Activated naive CD4-positive, alpha-beta T cell treated with anti-CD3 and anti-CD28 coated beads, Interleukin-2, amount 50 U/mL, for 72 hours (primary cell): ENCODE data around the gene SPOCK3. TPM values are rescaled to one million over a fixed set of nuclear protein-coding genes. Genes with fewer than 3 reads are reported as not detected.
A peak's percentile ranks its signal among the peaks of the same experiment; 100 is the strongest.
"Not testable (repeated sequence)": the region's sequence is repeated elsewhere in the genome, so short reads cannot be mapped to it uniquely, and the experiment has no call there.

Source experiments
- ATAC-seq, 2 donors: fragments of 150-1000 bp; cut with Tn5 transposase; 2 replicates each; pipeline ENCODE4 v1.10.0; 2021; ENCODE audit warnings: mild to moderate bottlenecking in 2 of 2, moderate library complexity in 2 of 2
- DNase-seq, 2 donors: peaks; one replicate each; pipeline ENCODE4 v3.0.0; 2021 to 2022; ENCODE audit warnings: low spot score in 2 of 2
- H3K27ac Mint-ChIP-seq, 2 donors: one replicate each; pipeline ENCODE4 v1.8.0; 2022; ENCODE audit warnings: mild to moderate bottlenecking in 2 of 2, mixed read lengths in 2 of 2
- H3K36me3 Mint-ChIP-seq, 2 donors: one replicate each; pipeline ENCODE4 v1.8.0; 2022; ENCODE audit warnings: mixed read lengths in 2 of 2
- H3K9me3 Mint-ChIP-seq, 2 donors: one replicate each; pipeline ENCODE4 v1.8.0; 2022; ENCODE audit warnings: mixed read lengths in 2 of 2
- total RNA-seq, 2 donors: library from RNA; stranded (reverse); gene quantifications; one replicate each; pipeline ENCODE4 v1.2.3, GENCODE V29; 2022

The SPOCK3 gene
- total RNA-seq = not detected

DNA sequence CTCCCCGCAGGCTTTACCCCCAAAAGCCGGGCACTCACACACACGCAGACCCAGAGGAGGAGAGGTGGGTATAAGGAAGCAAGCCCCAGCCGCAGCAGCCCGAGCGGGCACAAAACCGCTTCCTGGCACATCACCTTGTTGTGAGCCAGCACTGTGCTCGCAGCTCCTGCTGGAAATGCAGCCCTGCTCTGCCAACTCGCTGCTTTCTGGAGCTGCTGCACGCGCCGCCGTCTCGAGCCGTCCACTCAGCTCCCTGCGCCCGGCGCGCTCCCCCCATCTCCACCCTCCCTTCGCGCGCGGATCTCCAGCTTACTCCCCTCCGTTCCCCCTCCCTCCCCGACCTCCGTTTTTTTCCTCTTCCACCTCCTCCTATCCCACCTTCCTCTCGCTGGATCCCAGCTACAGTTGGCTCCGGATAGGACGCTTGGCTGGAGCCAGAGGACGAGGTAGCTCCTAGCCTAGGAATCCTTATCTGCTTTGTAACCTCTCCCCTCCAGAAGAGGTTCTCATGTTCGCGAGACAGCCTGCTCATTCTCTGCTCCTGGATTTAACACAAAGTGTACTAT lies at the start of gene SPOCK3:
SPOCK3 (minus strand) TSS at position 179 of the 566 bp plus-strand sequence.
- Mint-ChIP-seq H3K36me3 (peaks cover 0 to 17% of the 10 kb centered on the region in 2 donors), H3K9me3 (no peaks in the 10 kb centered on the region), H3K27ac (no peak within 1 kb of the TSS)
- no peak for DNase-seq
- ATAC-seq = peak; percentile 40 to 49

DNA sequence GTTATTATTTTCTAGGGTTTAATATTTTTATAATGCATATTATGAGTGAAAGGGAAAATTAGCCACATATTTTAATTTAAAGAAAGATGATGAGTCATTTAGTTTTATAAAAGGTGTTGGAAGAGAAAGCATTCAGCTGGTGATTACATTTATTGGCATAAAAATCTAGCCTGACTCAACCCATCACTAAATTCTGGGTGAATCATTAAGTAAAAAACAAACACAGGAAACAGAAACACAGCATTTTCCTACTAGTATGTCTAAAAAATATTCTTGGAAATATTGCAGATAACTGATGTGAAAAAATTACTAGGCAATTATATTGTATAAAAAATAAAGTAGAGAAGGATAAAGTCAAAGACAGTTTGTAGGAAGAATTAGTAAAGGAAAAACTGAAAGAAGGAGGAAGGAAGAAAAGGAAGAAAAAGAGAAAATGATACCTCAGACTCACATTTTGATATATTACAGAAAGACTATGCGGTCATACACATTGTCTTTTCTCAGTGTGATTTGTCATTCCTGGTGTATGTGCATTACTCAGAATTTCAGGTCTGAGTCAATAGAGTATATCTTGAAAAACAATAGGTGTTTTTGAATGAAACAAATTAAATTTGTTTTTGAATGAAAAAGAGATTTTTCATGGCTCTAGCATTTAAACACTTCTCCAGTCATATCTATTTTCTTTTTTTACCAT lies 48.0 kb upstream of the SPOCK3 start:
- Mint-ChIP-seq H3K9me3 (peaks cover 4 to 8% of the 10 kb centered on the region in 2 donors), H3K36me3 (peaks cover 3 to 4% of the 10 kb centered on the region in 2 donors), H3K27ac (peak overlapping the region in 1 of 2 donors; percentile 33)
- ATAC-seq (peak in 1 of 2 donors; percentile 72), DNase-seq (no peak)

DNA sequence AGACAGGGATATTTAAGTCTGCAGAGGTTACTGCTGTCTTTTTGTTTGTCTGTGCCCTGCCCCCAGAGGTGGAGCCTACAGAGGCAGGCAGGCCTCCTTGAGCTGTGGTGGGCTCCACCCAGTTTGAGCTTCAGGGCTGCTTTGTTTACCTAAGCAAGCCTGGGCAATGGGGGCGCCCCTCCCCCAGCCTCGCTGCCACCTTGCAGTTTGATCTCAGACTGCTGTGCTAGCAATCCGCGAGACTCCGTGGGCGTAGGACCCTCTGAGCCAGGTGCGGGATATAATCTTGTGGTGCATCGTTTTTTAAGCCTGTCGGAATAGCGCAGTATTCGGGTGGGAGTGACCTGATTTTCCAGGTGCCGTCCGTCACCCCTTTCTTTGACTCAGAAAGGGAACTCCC lies 47.3 kb upstream of the SPOCK3 start:
- not testable (repeated sequence) for ATAC-seq, H3K9me3 Mint-ChIP-seq, H3K27ac Mint-ChIP-seq

DNA sequence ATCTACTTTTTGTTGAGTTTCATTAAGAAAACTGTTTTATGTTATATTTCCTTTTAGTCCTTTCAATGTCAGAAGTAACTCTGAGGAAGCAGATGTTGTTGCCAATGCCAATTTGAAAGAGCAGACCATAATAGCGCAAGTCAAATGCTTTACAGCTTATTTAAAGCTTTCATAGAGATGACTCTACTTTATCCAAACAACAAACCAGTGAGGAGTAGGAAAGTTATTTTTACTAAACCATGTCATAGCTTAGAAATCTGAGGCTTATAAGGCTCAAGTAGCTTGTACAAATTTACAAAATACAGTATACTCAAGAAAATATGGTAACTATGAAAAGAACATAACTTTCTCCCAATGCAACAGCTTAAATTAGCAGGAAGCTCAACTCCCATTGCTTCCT lies 40.1 kb upstream of the SPOCK3 start:
- H3K36me3 Mint-ChIP-seq = no peaks in the 10 kb centered on the region
- DNase-seq = no peak
- ATAC-seq = no peak
- H3K27ac Mint-ChIP-seq = no peak overlapping the region
- H3K9me3 Mint-ChIP-seq = peaks cover 12 to 14% of the 10 kb centered on the region in 2 donors

More for the DNA sequence above, 47.3 kb upstream of the SPOCK3 start:
- not testable (repeated sequence) for DNase-seq, H3K36me3 Mint-ChIP-seq

DNA sequence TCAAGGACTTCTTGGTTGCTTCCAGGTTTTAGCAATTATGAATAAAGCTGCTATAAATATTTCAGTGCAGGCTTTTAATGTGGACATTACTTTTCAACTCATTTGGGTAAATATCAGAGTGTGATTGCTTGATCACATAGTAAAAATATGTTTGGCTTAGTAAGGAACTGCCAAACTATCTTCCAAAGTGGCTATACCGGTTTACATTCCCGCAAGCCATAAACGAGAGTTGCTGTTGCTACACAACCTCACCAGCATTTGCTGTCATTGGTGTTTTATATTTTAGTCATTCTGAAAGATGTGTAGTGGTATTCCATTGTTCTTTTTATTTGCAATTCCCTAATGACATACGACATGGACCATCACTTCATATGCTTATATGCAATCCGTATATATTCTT lies 30.9 kb upstream of the SPOCK3 start:
- Mint-ChIP-seq H3K36me3 (no peaks in the 10 kb centered on the region), H3K27ac (no peak overlapping the region), H3K9me3 (peaks cover 5 to 11% of the 10 kb centered on the region in 2 donors)
- ATAC-seq = no peak
- DNase-seq = no peak

DNA sequence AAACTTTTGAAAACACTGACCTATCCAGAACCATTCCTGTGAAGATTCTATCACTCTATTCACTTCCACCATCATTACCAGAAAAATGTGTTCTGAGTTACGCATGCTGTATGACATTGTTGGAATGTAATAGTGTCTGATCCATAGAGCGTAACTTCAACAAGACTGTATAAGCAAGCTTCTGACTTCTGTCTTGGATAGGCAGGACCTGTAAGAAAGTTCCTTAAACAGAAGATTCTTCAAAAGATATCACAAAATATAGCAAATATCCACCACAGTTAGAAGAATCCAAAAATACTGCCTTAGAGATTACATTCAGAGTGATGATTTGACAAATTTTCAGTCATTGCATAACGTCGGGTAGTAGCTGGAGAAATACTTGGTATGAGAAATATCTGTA lies 14.0 kb upstream of the SPOCK3 start:
- H3K9me3 Mint-ChIP-seq = peaks cover 12 to 19% of the 10 kb centered on the region in 2 donors
- DNase-seq (no peak), ATAC-seq (no peak)
- peaks cover 0 to 7% of the 10 kb centered on the region in 2 donors for H3K36me3 Mint-ChIP-seq
- H3K27ac Mint-ChIP-seq = no peak overlapping the region

DNA sequence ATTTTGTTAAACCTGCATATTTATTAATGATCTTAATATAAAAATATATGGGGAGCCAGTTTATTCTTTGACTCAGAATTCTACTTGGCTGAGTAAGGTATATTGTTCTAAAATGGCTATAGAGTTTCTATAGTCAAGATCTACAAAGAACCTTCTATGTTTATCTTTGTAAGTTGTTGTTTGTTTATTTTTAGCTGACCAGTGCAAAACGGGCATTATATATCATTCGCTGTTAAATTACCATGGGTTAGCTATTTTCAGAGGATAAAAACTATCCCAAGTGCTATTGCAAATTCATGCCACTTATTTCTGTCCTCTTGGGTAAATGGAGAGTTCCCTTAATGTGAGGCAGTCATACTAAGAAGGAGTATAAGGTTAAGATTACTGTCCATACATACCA lies 5.3 kb upstream of the SPOCK3 start:
- H3K9me3 Mint-ChIP-seq = peaks cover under 1 to 7% of the 10 kb centered on the region in 2 donors
- no peak overlapping the region for H3K27ac Mint-ChIP-seq
- H3K36me3 Mint-ChIP-seq = peaks cover 0 to 6% of the 10 kb centered on the region in 2 donors
- DNase-seq (no peak), ATAC-seq (no peak)

DNA sequence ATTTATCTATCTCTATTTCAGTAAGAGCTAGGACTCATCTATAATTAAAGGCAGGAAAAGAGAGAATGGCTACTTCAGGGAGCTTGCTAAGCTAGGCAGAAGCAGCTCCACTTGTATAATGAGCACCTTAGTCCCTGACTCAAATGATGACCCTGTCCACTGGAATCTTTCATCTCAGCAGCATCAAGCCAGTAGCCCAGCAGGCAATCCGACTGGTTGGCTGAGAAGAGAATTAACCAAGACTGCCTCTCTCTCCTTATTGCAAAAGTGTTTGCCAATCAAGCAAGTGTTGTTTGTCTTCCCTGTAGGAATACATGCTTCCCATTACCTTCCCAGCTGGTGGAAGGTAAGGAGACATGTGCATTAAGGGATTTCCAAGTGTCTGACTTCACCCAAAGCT lies 3.9 kb upstream of the SPOCK3 start:
- no peak for ATAC-seq
- DNase-seq = no peak
- Mint-ChIP-seq H3K27ac (no peak overlapping the region), H3K9me3 (peaks cover 0 to 6% of the 10 kb centered on the region in 2 donors), H3K36me3 (peaks cover 0 to 16% of the 10 kb centered on the region in 2 donors)

DNA sequence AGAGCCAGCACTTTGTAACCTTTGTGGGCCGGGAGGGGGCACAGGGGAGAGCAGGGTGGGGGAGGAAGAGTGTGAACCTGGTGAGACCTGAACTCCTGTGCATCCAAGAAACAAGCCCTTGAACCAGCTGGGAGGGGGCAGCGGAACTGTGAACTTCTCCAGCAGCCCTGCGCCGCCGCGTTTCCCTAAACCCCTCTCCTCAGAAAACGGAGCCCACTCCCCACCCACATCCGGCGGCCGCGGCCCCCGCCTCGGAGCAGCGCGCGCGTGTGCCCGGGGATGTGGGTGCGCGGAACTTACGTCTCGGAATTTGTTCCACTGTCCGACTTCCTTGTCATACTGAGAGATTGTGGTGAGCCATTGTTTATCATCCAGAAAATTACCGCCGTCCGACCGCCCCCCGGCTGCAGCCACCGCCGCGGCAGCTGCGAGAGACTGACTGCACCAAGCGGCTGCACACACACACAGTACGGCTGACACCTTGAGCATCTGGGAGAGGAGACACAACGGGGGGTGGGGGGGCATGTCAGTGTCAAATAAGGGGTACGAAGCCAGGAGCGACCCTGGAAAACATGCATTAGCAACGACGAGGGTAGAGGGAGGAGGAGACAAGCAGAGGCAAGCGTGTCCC lies 494 bp downstream of the SPOCK3 start:
- Mint-ChIP-seq H3K36me3 (peaks cover 0 to 17% of the 10 kb centered on the region in 2 donors), H3K27ac (no peak overlapping the region), H3K9me3 (no peaks in the 10 kb centered on the region)
- peak; percentile 43 to 52 for ATAC-seq
- DNase-seq = no peak

DNA sequence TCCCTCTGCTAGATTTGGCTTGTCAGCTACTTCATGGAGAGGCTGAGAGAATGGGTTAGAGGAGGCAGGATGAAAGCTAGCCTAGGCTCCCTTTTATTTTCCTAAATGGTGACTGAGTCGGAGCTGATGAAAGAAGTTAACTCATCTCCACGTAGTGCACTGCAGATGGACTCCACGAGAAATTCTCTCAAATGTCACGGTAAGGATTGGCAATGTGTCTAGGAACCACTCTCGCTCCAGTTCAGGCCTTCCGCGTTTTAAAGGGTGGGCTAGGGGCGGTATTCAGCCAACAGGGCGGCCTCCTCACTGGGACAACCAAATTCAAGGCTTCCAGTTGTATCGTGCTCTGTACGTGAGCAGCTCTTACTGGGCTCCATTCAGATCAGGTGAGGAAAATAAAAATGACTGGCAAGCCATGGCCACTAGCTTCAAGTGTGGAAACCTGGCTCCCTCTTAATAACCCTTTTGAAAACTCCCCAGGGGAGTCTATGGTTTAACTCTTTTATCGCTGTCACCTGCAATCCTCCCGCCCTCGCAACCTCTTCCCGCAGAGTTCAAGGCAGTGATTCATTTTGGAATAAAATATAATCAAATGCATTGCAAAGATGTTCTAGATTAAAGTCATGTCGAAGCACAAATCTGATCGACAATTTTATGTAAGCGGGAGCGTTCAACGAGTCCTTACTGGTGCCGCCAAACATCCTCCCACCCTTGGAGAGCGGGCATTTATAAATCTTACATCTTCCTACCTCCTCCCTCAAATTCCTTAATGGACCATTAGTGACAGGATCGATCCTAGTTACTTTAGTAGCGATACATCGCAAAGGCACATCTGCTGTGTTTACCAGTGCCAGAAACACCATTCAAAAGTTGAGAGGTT lies 1.2 kb downstream of the SPOCK3 start:
- Mint-ChIP-seq H3K27ac (no peak overlapping the region), H3K9me3 (no peaks in the 10 kb centered on the region), H3K36me3 (peaks cover 0 to 17% of the 10 kb centered on the region in 2 donors)
- DNase-seq (no peak), ATAC-seq (no peak)

DNA sequence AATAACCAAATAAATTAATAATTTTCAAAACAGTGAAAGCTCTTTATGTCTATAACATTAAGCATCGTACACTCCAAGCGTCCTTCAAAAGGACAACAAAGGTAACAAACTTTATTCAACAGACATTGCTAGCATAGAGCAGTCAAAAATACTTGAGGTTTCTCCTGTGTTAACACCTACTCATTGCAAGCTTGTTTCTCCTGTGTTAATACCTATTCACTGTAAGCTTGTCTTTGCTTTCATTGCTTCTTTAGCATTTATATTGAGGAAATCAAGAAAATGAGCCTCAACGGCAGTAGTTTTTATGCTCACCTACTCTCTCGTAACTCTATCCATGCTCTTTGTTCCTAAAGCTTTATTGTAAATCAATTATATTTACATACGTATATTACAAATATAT lies 3.5 kb downstream of the SPOCK3 start:
- H3K36me3 Mint-ChIP-seq = peaks cover 4 to 17% of the 10 kb centered on the region in 2 donors
- no peak for DNase-seq
- no peak overlapping the region for H3K27ac Mint-ChIP-seq
- ATAC-seq = no peak
- H3K9me3 Mint-ChIP-seq = no peaks in the 10 kb centered on the region

DNA sequence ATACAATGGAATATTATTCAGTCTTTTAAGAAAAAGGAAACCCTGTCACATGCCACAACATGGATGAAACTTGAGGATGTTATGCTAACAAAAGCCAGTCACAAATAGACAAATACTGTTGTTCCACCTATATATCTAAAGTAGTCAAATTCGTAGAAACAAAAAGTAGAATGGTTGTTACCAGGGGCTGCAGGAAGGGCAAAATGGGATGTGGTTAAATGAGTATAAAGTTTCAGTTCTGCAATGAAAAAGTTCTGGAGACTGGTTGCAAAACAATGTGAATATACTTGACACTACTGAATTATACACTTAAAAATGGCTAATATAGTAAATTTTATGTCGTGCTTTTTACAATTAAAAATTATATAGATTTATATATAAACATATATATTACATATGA lies 12.2 kb downstream of the SPOCK3 start:
- no peaks in the 10 kb centered on the region for H3K9me3 Mint-ChIP-seq
- H3K27ac Mint-ChIP-seq = no peak overlapping the region
- DNase-seq (no peak), ATAC-seq (peak in 1 of 2 donors; percentile 58)
- H3K36me3 Mint-ChIP-seq = peaks cover 0 to 4% of the 10 kb centered on the region in 2 donors

DNA sequence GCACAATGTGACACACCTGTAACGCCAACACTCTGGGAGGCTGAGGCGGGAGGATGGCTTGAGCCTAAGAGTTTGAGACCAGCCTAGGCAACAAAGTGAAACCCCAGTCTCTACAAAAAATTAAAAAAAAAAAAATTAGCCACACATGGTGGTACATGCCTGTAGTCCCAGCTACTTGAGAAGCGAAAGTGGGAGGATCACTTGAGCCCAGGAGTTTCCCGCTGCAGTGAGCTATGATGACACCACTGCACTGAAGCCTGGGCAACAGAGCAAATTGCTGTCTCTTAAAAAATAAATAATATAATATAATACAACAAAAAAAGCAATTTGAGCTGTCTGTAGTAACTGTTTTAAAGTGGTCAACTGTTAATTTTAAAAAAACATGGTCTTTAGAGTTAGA lies 13.2 kb downstream of the SPOCK3 start:
- Mint-ChIP-seq H3K27ac (no peak overlapping the region), H3K9me3 (peaks cover 3 to 4% of the 10 kb centered on the region in 2 donors), H3K36me3 (no peaks in the 10 kb centered on the region)
- DNase-seq = no peak
- ATAC-seq = no peak

DNA sequence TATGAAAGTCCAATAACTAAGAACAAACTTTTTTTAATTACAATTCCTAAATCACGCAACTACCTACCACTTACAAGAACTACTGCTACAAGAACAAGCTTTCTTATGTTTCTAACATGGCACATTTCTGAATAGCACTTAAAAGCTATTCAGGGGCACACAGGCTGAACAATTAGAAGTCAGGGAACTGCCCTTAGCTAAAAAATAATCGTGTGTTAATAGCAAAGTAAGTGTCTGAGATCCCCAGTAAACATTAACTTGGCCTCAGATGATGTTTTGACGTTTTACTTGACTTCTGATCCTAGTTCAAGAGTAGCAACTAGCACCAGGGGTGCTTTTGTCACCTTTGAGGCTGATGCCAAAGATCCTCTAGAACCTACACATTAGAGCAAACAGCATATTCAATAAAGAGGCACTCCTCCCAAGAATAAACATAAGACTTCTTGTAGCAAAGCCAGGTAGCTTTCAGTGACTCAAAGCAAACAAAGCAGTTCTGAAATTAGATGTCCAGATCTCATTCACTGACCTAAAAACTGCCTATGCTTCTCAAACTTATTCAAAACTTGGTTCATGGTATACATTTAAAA lies 16.2 kb downstream of the SPOCK3 start:
- Mint-ChIP-seq H3K9me3 (peaks cover 3 to 10% of the 10 kb centered on the region in 2 donors), H3K27ac (no peak overlapping the region), H3K36me3 (no peaks in the 10 kb centered on the region)
- no peak for DNase-seq
- ATAC-seq = no peak

DNA sequence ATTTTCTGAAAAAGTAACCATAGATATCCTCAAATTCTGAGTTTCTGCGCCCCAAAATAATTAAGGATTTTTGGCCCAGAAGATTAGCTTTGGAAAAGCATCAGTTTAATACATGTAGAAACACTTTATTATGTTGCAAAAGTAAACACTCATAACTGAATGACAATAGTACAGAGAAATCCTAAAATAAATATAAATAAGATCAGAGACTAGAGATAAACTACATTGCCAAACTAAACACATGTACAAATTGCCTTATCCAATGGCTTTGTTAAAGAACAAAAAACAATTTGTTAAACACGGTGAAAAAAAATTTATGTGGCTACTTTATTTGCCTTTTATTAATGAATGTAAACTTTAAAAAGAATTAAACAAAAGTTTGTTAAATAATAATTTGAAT lies 17.5 kb downstream of the SPOCK3 start:
- H3K27ac Mint-ChIP-seq = no peak overlapping the region
- no peaks in the 10 kb centered on the region for H3K36me3 Mint-ChIP-seq
- H3K9me3 Mint-ChIP-seq = peaks cover 3 to 10% of the 10 kb centered on the region in 2 donors
- no peak for DNase-seq
- no peak for ATAC-seq

DNA sequence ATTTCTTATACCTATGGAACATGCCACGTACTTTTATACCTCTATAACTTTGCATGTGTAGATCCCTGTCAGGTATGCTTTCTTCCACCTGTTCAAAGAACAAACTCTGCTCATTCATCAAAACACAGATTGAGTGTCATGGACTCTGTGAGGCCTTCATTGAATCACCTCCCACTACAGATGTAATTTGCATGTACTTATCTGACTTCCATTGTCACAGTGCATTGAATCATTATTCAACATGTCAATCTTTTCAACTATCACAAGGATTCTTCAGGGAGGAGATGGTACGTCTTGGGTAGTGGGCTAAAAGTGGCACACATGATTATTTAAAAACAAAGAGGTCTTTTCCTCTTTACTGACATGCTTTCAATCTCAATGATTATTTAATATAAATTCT lies 24.1 kb downstream of the SPOCK3 start:
- H3K9me3 Mint-ChIP-seq = peaks cover 3 to 5% of the 10 kb centered on the region in 2 donors
- H3K36me3 Mint-ChIP-seq = no peaks in the 10 kb centered on the region
- H3K27ac Mint-ChIP-seq = no peak overlapping the region
- DNase-seq = no peak
- no peak for ATAC-seq
